GM19193 (cell line): ENCODE results near the gene CELF1.

ENCODE experiments used
- POLR2A ChIP-seq: IDR thresholded peaks from 4 replicates; pipeline ENCODE4 v1.6.1; 2011; ENCODE audit not compliant: insufficient read depth, insufficient read length; ENCODE audit errors: extremely low read depth

CELF1 gene

DNA sequence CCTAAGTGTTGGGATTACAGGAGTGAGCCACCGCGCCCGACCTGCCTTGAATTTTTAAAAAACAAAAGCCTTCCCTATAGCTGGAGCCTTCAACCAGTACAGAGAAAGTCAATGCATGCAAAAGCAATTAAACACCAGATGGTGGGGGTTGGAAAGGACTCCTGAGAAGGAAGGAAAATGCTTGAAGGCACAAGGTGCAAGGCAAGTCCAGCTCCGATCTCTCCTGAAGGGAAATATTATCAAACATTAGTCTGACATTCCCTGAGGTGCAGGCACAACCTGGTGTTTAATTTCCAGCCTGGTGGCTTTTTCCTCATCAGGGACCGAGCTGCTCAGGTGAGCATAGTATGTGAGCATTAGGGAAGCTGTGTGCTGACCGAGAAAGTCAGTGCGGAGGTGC, 91.1 kb downstream of the CELF1 start:
- no peak for TF ChIP-seq POLR2A

GRCh38 chr11:47460571-47461235, 92.2 kb downstream of the CELF1 start:
- TF ChIP-seq POLR2A: no peak

DNA sequence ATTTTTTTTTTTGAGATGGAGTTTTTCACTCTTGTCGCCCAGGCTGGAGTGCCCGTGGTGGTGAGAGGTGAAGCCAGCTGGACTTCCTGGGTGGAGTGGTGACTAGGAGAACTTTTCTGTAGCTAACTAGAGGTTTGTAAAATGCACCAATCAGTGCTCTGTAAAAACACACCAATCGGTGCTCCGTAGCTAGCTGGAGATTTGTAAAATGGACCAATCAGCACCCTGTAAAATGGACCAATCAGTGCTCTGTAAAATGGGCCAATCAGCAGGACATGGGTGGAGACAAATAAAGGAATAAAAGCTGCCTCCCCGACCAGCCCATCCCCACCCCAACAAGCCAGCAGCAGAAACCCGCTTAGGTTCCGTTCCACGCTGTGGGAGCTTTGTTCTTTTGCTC, 99.6 kb downstream of the CELF1 start:
- no peak for TF ChIP-seq POLR2A

- no peak for TF ChIP-seq POLR2A
Measured at GRCh38 chr11:47451990-47452389, 100.9 kb downstream of the CELF1 start.

DNA sequence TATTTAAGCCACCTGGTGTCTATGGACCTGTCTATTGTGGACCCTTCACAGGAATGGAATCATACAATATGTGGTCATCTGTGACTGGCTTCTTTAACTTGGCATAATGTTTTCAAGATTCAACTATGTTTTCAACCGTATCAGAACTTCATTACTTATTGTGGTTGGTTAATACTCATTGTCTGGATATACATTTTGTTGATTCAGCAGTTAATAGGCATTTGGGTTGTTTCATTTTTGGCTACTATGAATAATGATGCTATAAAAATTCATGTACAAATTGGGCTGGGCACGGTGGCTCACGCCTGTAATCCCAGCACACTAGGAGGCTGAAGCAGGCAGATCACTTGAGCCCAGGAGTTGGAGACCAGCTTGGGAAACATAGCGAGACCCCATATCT, 101.5 kb downstream of the CELF1 start:
- no peak for TF ChIP-seq POLR2A

- no peak for TF ChIP-seq POLR2A
Measured at GRCh38 chr11:47449541-47449940, 103.4 kb downstream of the CELF1 start.

DNA sequence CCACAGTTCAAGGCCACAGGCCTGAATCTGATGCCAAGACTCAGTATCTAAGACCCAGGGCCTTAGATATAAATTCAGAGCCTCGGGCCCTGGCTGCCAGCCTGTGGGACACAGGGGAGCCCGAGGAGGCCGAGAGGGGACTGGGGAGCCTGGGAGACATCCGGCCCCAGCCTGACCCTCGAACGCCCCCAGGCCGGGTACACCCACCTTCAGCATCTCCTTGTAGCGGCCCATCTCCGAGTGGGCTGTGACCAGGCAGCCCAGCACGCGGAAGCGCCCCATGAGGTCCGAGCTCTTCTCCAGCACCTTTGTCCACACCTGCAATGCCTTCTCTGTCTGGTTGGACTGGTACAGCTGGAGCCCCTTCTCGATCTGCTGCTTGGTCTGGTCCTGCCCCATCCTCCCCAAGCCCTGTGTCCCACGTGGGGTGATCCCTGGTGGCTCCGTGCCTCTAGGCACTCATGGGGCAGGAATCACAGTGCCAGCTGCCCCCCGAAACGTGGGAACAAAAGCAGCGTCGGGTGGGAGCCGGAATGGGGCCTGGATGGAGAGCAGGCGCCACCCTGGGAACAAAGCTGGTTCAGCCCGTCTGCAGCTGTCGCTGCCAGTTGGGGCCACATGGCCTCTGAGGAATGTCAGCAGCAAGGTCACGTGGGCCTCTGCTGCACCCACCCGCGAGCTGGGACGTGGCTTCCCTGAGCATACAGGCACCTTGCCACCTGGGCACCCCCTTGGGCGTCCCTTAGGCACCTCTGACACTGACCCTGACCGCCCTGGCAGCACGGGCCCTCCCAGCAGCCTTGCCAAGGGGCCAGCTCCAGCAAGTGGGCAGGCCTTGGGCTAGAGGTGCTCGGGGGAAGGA, 104.1 kb downstream of the CELF1 start, which contains the start of gene RAPSN:
RAPSN (minus strand) TSS at position 571 of the 862 bp plus-strand sequence; CDS start at position 399, 172 bp downstream.
- no peak for TF ChIP-seq POLR2A

DNA sequence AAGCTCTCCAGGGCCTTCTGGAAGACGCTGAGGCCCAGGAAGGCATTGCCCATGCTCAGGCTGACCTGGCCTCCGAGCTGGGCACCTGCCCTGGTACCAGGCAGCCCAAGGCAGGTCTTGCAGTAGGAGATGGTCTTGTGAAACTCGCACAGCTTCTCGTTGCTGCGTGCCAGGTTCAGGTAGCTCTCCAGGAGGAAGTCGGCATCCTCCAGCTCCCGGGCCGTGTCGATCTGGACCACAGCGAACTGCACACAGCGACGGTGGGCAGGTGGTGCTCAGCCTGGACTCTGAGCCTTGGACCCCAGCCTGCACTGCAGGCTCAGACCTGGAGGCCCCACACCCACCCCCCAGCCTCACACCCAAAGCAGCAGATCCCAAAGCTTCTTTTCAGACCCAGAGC, 105.0 kb downstream of the CELF1 start:
- no peak for TF ChIP-seq POLR2A

DNA sequence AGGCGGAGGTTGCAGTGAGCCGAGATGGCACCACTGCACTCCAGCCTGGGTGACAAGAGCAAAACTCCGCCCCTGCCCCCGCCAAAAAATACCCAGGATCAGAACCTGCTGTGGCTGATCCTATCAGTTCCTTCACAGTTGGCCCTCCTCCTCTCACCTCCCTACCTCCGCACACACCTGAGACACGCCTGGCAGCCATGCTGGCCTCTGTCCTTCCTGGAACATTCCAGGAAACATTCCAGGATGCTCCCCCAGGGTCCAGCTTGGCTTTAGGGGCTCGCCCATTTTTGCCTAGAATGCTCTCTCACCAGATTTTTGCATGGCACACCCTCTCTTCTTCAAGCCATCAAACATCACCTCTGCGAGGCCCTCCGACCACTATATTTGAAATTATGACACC, 106.1 kb downstream of the CELF1 start:
- TF ChIP-seq POLR2A: no peak

- no peak for TF ChIP-seq POLR2A
Measured at GRCh38 chr11:47445840-47446239, 107.1 kb downstream of the CELF1 start.

- no peak for TF ChIP-seq POLR2A
Measured at GRCh38 chr11:47443817-47444216, 109.1 kb downstream of the CELF1 start.

GRCh38 chr11:47443028-47443700, 109.8 kb downstream of the CELF1 start:
- TF ChIP-seq POLR2A: no peak

- TF ChIP-seq POLR2A: no peak
Measured at GRCh38 chr11:47442514-47442913, 110.4 kb downstream of the CELF1 start.

- TF ChIP-seq POLR2A: no peak
Measured at GRCh38 chr11:47441421-47441820, 111.5 kb downstream of the CELF1 start.

DNA sequence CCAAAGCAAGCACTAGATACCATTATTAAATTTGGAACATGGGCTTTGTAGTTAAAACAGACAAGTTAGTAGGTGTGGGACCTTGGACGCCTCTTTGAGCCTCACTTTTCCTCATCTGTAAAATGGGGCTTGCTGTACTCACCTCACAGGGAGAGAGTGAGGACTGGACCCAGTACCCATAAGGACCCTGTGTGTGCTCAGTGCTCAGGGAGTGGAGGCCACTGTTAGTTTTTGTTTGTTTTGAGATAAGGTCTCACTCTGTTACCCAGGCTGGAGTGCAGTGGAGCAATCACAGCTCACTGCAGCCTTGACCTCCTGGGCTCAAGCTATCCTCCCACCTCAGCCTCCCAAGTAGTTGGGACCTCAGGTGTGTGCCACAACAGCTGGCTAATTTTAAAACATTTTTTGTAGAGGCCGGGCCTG, 112.9 kb downstream of the CELF1 start:
- no peak for TF ChIP-seq POLR2A
